CD1c-positive myeloid dendritic cell (primary cell): ENCODE results near the gene CCR4.
"Not testable (repeated sequence)": the region's sequence is repeated elsewhere in the genome, so short reads cannot be mapped to it uniquely, and the experiment has no call there.

Experiments used
- DNase-seq: peaks from one replicate; pipeline ENCODE4 v3.0.0-alpha.2; 2016; ENCODE audit errors: extremely low spot score

Gene CCR4

GRCh38 chr3:32952369-32953077 is 1.1 kb downstream of the CCR4 start:
- no peak for DNase-seq

DNA sequence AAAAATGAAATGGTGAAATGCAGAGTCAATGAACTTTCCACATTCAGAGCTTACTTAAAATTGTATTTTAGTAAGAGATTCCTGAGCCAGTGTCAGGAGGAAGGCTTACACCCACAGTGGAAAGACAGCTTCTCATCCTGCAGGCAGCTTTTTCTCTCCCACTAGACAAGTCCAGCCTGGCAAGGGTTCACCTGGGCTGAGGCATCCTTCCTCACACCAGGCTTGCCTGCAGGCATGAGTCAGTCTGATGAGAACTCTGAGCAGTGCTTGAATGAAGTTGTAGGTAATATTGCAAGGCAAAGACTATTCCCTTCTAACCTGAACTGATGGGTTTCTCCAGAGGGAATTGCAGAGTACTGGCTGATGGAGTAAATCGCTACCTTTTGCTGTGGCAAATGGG is 3.1 kb downstream of the CCR4 start:
- no peak for DNase-seq

GRCh38 chr3:32956750-32957570 is 5.5 kb downstream of the CCR4 start:
- no peak for DNase-seq

- no peak for DNase-seq
These were observed 7.1 kb downstream of the CCR4 start for GRCh38 chr3:32958509-32958908.

- no peak for DNase-seq
These were observed 7.9 kb downstream of the CCR4 start for GRCh38 chr3:32959371-32959770.

DNA sequence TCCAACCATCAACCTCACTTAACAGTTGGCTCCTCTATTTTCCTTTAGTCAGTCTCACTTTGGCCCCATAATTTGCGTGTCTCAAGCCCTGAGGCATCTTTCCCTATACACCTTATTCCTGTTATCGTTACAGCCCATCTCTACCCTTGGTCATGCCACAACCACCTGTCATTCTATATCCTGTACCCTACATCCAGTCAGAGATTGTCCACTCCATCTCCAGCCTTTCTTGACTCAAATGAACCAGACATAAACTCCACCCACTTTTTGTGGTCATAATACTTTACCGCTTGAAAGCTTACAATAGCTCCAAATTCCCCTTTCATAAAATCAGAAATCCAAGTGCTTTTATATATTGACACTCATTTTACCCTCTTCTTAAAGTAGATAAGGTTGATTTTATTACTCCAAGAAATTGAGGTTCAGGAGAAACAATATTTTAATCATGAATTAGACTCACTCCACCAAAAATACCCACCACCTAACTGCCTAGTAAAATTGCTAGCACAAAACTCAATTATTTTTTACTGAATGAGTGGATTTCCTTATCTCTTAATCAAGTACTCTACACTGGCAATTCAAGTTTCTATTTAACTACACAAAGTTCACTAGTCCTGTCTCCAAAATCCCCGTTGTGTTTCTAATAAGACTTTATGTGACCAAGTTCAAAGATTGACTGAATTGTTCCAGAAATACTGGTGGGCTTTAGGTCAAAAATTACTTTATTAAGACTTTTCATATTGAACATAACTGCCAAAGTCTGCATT is 9.1 kb downstream of the CCR4 start:
- DNase-seq, result no peak

GRCh38 chr3:32961189-32961715 is 9.8 kb downstream of the CCR4 start:
- no peak for DNase-seq

GRCh38 chr3:32963871-32964270 is 12.4 kb downstream of the CCR4 start:
- DNase-seq, result no peak

DNA sequence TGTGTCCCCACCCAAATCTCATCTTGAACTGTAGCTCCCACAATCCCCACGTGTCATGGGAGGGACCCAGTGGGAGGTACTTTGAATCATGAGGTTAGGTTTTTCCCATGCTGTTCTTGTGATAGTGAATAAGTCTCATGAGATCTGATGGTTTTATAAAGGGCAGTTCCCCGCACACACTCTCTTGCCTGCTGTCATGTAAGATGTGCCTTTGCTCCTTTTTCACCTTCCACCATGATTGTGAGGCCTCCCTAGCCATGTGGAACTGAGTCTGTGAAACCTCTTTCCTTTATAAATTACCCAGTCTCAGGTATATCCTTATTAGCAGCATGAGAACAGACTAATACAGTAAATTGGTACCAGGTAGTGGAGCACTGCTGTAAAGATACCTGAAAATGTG is 13.3 kb downstream of the CCR4 start:
- not testable (repeated sequence) for DNase-seq

DNA sequence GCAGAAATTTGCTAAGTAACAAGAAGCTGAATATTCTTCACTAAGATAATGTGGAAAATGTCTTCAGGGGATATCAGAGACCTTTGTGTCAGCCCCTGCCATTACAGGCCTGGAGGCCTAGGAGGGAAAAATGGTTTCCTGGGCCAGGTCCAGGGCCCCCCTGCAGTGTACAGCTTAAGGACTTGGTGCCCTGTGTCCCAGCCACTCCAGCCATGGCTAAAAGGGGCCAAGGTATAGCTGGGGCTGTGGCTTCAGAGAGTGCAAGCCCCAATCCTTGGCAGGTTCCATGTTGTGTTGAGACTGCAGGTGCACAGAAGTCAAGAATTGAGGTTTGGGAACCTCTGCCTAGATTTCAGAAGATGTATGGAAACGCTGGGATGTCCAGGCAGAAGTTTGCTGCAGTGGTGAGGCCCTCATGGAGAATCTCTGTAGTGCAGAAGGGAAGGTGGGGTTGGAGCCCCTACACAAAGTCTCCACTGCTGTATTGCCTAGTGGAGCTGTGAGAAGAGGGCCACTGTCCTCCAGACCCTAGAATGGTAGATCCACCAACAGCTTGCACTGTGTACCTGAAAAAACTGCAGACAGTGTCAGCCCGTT is 14.3 kb downstream of the CCR4 start:
- DNase-seq, result not testable (repeated sequence)

DNA sequence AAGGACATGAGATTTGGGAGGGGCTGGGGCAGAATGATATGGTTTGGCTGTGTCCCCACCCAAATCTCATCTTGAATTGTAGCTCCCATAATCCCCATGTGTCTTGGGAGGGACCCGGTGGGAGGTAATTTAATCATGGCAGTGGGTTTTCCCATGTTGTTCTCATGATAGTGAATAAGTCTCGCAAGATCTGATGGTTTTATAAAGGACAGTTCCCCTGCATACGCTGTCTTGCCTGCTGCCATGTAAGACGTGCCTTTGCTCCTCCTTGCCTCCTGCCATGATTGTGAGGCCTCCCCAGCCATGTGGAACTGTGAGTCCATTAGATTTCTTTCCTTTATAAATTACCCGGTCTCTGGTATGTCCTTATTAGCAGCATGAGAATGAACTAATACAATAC is 15.2 kb downstream of the CCR4 start:
- not testable (repeated sequence) for DNase-seq

DNA sequence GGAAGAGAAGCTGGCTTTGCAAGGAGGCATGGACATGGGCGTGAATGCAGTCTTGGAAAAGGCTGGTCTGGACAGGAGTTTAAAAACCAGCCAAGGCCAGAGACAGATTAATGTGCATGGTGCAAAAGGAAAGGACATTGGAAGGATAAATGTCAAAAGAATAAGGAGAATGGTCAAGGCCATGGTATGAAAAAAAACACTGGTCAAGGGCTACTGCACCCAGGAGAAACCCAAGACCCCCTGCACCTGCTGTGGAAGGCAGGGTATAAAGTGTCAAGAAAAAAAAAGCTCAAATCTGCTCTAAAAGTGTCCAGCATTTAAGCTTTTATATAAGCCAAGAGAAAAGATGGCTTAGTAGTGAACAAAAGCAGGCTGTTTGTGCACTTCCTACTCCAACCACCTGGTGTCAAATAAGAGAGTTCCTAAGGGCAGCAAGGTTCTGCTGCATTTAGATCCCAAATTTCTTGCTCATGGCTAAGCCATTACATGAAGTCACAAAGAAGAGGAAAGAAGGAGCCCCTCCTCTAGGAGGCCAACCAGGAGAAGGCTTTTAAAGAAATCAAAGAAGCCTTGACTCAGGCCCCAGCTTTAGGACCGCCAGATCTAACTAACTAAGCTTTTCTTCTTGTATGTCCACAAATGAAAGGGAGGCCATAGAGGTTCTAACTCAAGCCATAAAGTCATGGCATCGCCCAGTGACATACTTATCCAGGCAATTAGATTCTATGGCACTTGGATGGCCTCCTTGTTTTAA is 16.9 kb downstream of the CCR4 start:
- DNase-seq, result no peak

DNA sequence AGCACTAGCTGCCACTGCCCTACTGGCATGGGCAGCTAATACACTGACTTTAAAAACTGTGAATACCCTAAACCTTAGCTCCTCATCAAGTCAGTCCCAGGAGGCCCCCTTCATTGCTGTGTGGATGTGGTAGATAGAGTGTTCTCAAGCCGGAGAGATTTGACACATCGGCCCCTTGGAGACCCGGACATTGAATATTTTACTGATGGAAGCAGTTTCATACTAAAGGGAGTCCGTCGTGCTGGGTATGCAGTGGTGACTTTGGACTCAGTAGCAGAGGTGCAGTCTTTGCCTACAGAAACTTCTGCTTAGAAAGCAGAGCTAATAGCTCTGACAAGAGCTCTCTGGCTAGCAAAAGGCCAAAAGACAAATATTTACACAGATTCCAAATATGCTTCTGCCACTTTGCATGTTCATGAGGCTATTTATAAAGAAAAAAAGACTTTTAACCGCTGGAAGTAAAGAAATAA is 17.5 kb downstream of the CCR4 start:
- no peak for DNase-seq

DNA sequence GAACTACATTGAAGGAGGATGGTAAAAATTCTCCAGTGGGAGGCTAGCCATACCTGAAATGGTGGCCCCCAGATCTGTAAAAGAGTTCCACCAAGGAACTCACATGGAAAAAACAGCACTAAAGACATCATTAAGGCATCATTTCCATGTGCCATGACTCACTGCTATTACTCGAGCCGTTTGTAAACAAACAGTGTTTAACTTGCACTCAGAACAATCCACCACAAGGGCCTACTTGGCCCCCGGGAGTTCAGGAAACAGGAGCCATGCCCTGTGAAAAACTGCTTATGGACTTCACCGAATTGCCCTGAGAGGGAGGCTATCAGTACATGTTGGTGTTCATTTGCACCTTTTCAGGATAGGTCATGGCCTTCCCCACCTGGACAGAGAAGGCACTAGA is 18.2 kb downstream of the CCR4 start:
- DNase-seq, result no peak

- peak; percentile 24 for DNase-seq
These were observed 19.8 kb downstream of the CCR4 start for GRCh38 chr3:32971291-32971690.

DNA sequence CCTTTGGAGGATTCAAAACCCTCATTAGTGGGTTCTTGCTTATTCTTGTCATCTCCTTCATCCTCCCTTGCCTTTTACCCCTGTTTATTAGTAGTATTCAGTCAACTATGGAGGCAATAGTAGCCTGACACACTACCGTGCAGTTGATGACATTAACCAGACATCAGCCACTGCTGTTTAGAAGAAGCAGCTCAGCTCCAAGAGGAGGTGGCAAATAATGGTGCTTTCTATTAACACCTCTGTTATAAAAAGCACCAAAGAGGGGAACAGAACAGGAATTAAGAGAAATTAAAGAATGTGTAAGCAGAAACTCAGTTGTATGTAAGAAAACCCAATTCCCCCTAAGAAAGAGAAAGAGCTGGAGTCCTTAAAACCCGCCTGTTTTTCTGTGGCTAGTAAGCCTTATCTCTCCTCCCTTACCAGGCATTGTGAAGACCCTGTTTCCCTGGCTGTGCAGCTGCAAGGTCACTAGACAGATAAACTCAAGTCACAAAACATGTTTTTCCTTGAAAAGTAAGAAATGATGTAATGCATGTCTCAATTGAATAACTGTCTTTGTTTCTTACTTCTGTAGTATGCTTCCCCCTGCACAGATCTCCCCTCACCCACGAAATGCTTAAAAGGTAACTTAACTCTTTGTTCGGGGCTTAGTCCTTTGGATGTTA is 21.2 kb downstream of the CCR4 start:
- no peak for DNase-seq

DNA sequence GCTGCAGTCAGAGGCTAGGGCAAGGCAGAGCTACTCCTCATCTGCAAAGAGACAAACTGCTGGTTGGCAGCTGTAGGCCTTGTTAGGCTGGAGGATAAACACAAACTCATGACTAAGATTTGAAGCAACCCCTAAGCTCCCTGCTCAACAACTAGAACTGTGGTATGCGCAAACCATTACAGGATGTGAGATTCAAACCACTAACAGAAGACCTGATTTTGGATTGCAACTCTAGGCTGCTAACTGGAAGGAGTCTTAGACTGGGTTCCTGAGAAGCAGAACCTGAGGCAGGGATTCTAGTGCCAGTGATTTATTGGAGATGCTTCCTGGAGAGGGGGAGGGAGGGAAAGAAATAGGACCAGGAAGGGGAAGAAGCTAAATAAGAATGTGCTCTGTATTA is 22.5 kb downstream of the CCR4 start:
- DNase-seq, result no peak

DNA sequence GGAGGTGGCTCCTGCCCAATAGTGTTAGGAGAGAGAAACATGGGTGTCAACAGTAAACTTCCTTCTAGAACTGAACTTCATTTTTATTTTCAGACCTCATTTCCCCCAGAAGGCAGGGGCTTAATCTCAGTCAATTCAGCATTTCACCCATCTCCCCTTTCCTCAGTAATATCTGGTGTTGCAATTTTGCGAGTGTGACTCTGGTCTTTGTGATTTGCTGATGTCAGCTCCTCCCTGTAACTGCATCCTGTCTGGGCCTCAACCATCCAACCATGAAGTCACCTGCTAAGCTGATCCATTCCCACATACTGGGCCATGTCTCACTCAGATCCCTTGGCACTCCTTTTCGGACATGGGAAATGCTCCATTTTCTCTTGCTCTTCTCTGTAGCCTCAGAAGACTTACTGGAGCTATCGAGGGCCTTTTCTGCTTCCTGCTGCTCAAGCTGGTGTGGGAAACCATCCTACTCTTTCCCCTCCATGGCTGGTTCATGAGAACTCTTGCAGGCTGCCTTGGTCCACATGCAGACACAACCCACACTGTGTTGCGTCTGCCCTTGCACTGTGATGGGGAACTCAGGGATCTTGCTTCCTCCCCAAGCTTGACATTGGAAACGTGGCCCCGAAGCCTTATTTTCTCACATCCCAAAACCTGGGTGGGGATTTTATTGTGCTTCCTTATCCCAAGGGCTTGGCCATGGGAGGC is 24.6 kb downstream of the CCR4 start:
- DNase-seq, result peak; percentile 38

- DNase-seq, result no peak
These were observed 26.4 kb downstream of the CCR4 start for GRCh38 chr3:32977861-32978260.

DNA sequence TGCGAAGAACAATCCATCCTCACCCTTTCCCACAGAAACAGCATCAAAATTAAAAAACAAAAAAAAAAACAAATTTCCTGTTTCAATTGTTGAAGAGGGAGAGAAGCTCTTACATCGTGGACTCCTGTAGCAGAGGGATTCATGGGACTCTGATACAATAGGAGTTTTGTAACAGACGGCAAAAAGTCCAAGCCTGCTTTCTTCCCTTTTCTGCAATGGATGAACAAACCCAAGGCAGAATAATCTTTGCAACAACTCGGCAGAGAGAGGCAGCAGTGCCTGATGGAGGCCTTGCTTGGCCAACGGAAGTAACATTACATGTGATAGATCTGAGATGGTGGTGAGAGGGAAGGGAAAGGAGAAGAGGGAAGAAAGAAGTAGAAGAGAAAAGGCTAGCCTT is 26.9 kb downstream of the CCR4 start:
- DNase-seq, result no peak
